ENCODE data around the gene SLC46A3. TPM values are rescaled to one million over a fixed set of nuclear protein-coding genes. Genes with fewer than 3 reads are reported as not detected.

SLC46A3 gene
- polyA plus RNA-seq, 2 of the 4 experiments (the other 2 are of a cell fraction): 2.1 to 6.8 TPM

DNA sequence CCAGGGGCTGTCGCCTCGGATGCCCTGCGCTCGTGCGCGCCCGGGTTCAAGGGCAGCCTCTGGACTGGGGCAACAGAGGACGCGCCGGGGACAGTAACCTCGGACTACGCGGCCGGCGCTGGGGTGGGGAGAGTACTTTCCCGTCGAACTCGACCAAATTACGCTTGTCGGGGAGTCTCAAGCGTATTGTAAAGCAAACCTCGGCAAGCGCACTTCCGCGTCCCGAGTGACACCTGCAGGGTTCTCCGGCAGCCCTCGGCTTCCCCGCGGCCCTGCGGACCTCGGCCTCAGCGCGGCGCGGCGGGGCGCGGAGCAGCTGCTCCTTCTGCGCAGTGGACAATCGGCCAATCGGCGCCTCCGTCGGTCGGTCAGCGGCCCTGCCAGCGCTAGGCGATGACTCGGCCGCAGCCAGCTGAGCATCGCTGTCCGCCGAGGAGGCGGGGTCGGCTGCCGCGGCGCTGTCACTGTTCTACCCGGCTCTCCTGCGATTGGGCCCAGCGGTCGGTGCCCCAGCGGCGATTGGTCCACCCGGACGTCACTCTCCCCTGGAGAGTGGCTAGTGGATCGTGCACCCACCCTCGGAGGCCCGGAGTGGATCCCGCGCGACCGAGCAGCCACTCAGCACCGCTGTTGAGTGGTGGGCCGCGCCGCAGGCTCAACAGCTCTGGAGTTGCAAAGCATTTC lies at the start of gene SLC46A3 (continued):
- TF ChIP-seq, protein P1, sequence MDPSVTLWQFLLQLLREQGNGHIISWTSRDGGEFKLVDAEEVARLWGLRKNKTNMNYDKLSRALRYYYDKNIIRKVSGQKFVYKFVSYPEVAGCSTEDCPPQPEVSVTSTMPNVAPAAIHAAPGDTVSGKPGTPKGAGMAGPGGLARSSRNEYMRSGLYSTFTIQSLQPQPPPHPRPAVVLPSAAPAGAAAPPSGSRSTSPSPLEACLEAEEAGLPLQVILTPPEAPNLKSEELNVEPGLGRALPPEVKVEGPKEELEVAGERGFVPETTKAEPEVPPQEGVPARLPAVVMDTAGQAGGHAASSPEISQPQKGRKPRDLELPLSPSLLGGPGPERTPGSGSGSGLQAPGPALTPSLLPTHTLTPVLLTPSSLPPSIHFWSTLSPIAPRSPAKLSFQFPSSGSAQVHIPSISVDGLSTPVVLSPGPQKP (IDR thresholded peaks at IDR 0.05; ENCODE audit: low read depth, low read length): no peak
- TF ChIP-seq EHMT2 (IDR thresholded peaks at IDR 0.05; ENCODE audit: low read depth) (no peak), MAFK (IDR thresholded peaks at IDR 0.05; ENCODE audit: partially characterized antibody) (no peak), HDAC2 (IDR thresholded peaks at IDR 0.05) (no peak; the same call in 1 of the 2 replicates), ZNF302 (CRISPR knock-in tag; IDR thresholded peaks at IDR 0.05) (no peak), POLR2A (IDR thresholded peaks at IDR 0.05; ENCODE audit: low read length) (peak; percentile 32), MYC (IDR thresholded peaks at IDR 0.05; ENCODE audit: borderline replicate concordance, low read length) (no peak)

GRCh38 chr13:28763887-28764286 lies 45.1 kb upstream of the SLC46A3 start:
- ATAC-seq (no peak), DNase-seq (ENCODE audit: low read depth in 1 of 2, low spot score in 1 of 2) (no peak), FAIRE-seq (no peak)
- WGBS (ENCODE audit: missing lambda C conversion rate): 39% methylated on average over 4 of the region's 4 CpGs
- ChIA-PET POLR2A (no interaction called here), CTCF (interaction anchor here (0.9 kb wide), 2 partner anchors 10 to 35 kb away, joined by 3 read pairs; no protein-coding TSS in a partner anchor)
- TF ChIP-seq EHF (CRISPR knock-in tag; IDR thresholded peaks at IDR 0.05): no peak
- TF ChIP-seq ESRRA (IDR thresholded peaks at IDR 0.05; ENCODE audit: borderline replicate concordance, low read length): no peak
- TF ChIP-seq, protein P1 (IDR thresholded peaks at IDR 0.05; ENCODE audit: low read depth, low read length): no peak
- no peak for TF ChIP-seq KDM1A (IDR thresholded peaks at IDR 0.05; ENCODE audit: low read depth)
- no peak for TF ChIP-seq FOXS1 (CRISPR knock-in tag; IDR thresholded peaks at IDR 0.05)
- no peak for TF ChIP-seq GATA3 (IDR thresholded peaks at IDR 0.05; ENCODE audit: borderline replicate concordance)
- no peak for TF ChIP-seq CTCF (IDR thresholded peaks at IDR 0.05)
- no peak for TF ChIP-seq PHF8 (IDR thresholded peaks at IDR 0.05; ENCODE audit: borderline replicate concordance, low read depth)
- no peak for TF ChIP-seq NFE2L2 (conservative IDR thresholded peaks at IDR 0.05; ENCODE audit: low read length)
- TF ChIP-seq POLR2AphosphoS2 (conservative IDR thresholded peaks at IDR 0.05; ENCODE audit: low read length): no peak
- TF ChIP-seq REST (IDR thresholded peaks at IDR 0.05): no peak
- no peak for TF ChIP-seq SREBF2 (IDR thresholded peaks at IDR 0.05)
- TF ChIP-seq ZFP36 (IDR thresholded peaks at IDR 0.05; ENCODE audit: borderline replicate concordance, partially characterized antibody): no peak
- no peak for TF ChIP-seq RNF2 (IDR thresholded peaks at IDR 0.05; ENCODE audit: borderline replicate concordance, low read depth)
- no peak for TF ChIP-seq MAX (IDR thresholded peaks at IDR 0.05)
- Histone ChIP-seq H3K27ac (no peak overlapping the region), H3K4me1 (no peaks in the 10 kb centered on the region), H3K4me2 (no peak overlapping the region), H3K9me3 (peaks cover 7% of the 10 kb centered on the region), H3K4me3 (no peak overlapping the region)
